RWPE2 (cell line): ENCODE results near the gene FRK.
"Not testable (repeated sequence)": the region's sequence is repeated elsewhere in the genome, so short reads cannot be mapped to it uniquely, and the experiment has no call there.

Source experiments
- ATAC-seq: fragments of 200-7000 bp; cut with Tn5 transposase; 3 replicates; pipeline ENCODE4 v1.9.1; 2021; ENCODE audit warnings: low read depth
- DNase-seq: peaks from one replicate; pipeline ENCODE4 v3.0.0-alpha.2; 2020; ENCODE audit warnings: low spot score
- H3K27ac ChIP-seq: fragments of 450-650 bp; 2 replicates; pipeline ENCODE4 v1.5.1; 2017; ENCODE audit warnings: mild to moderate bottlenecking; ENCODE audit not compliant: poor library complexity, severe bottlenecking
- H3K27me3 ChIP-seq: fragments of 250-450 bp; sonication (Bioruptor Pico); 2 replicates; pipeline ENCODE4 v1.5.1; 2021; ENCODE audit warnings: mild to moderate bottlenecking, moderate library complexity; ENCODE audit not compliant: insufficient read depth, poor library complexity, severe bottlenecking
- H3K36me3 ChIP-seq: fragments of 250-450 bp; sonication (Bioruptor Pico); 2 replicates; pipeline ENCODE4 v1.5.1; 2020; ENCODE audit warnings: low read depth, mild to moderate bottlenecking, moderate library complexity
- H3K4me1 ChIP-seq: fragments of 250-450 bp; sonication (Bioruptor Pico); 2 replicates; pipeline ENCODE4 v1.5.1; 2021; ENCODE audit warnings: mild to moderate bottlenecking, moderate library complexity; ENCODE audit not compliant: insufficient read depth, poor library complexity, severe bottlenecking
- H3K4me3 ChIP-seq: fragments of 250-450 bp; sonication (Bioruptor Pico); 2 replicates; pipeline ENCODE4 v1.5.1; 2021; ENCODE audit warnings: mild to moderate bottlenecking, moderate library complexity; ENCODE audit not compliant: severe bottlenecking
- H3K9me3 ChIP-seq: fragments of 250-450 bp; sonication (Bioruptor Pico); 2 replicates; pipeline ENCODE4 v1.5.1; 2021; ENCODE audit warnings: mild to moderate bottlenecking, moderate library complexity; ENCODE audit not compliant: severe bottlenecking
- CTCF ChIP-seq: fragments of 450-650 bp; IDR thresholded peaks from one replicate; pipeline ENCODE4 v1.5.1; 2017; ENCODE audit warnings: mild to moderate bottlenecking, moderate library complexity; ENCODE audit not compliant: poor library complexity, severe bottlenecking

Gene FRK

GRCh38 chr6:115954740-115955139 lies 106.0 kb downstream of the FRK start:
- H3K27ac ChIP-seq = no peak overlapping the region
- no peak overlapping the region for H3K4me3 ChIP-seq
- DNase-seq (no peak), ATAC-seq (no peak)
- no peaks in the 10 kb centered on the region for H3K36me3 ChIP-seq
- H3K27me3 ChIP-seq = no peaks in the 10 kb centered on the region
- no peaks in the 10 kb centered on the region for H3K4me1 ChIP-seq
- H3K9me3 ChIP-seq = no peaks in the 10 kb centered on the region
- no peak for TF ChIP-seq CTCF

DNA sequence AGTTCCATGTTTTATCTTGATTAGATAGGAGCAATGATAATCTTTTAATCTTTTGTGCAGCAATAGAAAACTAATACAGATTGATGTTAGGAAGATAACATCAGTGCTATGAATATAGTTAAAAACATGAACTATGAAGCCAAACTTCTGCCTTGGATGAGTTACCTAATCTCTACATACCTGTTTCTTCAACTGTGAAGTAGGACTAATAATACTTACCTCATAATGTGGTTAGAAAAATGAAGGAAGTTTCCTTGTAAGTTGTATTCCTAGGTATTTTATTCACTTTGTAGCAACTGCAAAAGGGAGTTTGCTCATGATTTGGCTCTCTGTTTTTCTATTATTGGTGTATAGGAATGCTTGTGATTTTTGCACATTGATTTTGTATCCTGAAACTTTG lies 111.9 kb downstream of the FRK start:
- DNase-seq (no peak), ATAC-seq (no peak)
- no peak overlapping the region for H3K4me3 ChIP-seq
- H3K4me1 ChIP-seq = no peaks in the 10 kb centered on the region
- TF ChIP-seq CTCF = no peak
- H3K27me3 ChIP-seq = no peaks in the 10 kb centered on the region
- H3K9me3 ChIP-seq = no peaks in the 10 kb centered on the region
- H3K36me3 ChIP-seq = no peaks in the 10 kb centered on the region
- H3K27ac ChIP-seq = no peak overlapping the region

GRCh38 chr6:115947966-115948541 lies 112.6 kb downstream of the FRK start:
- no peak overlapping the region for H3K27ac ChIP-seq
- H3K4me3 ChIP-seq = no peak overlapping the region
- DNase-seq (no peak), ATAC-seq (no peak)
- H3K4me1 ChIP-seq = no peaks in the 10 kb centered on the region
- H3K36me3 ChIP-seq = no peaks in the 10 kb centered on the region
- no peaks in the 10 kb centered on the region for H3K27me3 ChIP-seq
- no peak for TF ChIP-seq CTCF
- H3K9me3 ChIP-seq = no peaks in the 10 kb centered on the region

- ATAC-seq = 0 out of 3 replicates have a peak, but pooled peaks have one; percentile 19
- Histone ChIP-seq H3K9me3 (no peaks in the 10 kb centered on the region), H3K4me1 (no peaks in the 10 kb centered on the region), H3K27ac (no peak overlapping the region), H3K4me3 (no peak overlapping the region), H3K27me3 (no peaks in the 10 kb centered on the region), H3K36me3 (no peaks in the 10 kb centered on the region)
- no peak for TF ChIP-seq CTCF
- DNase-seq = no peak
Observed at GRCh38 chr6:115945812-115946211, 114.9 kb downstream of the FRK start.

GRCh38 chr6:115945306-115945705 lies 115.4 kb downstream of the FRK start:
- H3K27me3 ChIP-seq = no peaks in the 10 kb centered on the region
- no peaks in the 10 kb centered on the region for H3K4me1 ChIP-seq
- no peaks in the 10 kb centered on the region for H3K36me3 ChIP-seq
- H3K4me3 ChIP-seq = no peak overlapping the region
- H3K27ac ChIP-seq = no peak overlapping the region
- H3K9me3 ChIP-seq = no peaks in the 10 kb centered on the region
- no peak for TF ChIP-seq CTCF
- DNase-seq = no peak
- ATAC-seq = no peak

- H3K36me3 ChIP-seq, H3K27me3 ChIP-seq, ATAC-seq, H3K4me1 ChIP-seq, H3K9me3 ChIP-seq, H3K4me3 ChIP-seq, DNase-seq, H3K27ac ChIP-seq: not testable (repeated sequence)
Observed at GRCh38 chr6:115944829-115945228, 115.9 kb downstream of the FRK start.

DNA sequence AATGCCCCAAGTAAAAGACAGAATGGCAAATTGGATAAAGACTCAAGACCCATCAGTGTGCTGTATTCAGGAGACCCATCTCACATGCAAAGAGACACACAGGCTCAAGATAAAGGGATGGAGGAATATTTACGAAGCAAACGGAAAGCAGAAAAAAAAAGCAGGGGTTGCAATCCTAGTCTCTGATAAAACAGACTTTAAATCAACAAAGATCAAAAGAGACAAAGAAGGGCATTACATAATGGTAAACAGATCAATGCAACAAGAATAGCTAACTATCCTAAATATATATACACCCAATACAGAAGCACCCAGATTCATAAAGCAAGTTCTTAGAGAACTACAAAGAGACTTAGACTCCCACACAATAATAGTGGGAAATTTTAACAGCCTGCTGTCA lies 123.2 kb downstream of the FRK start:
- H3K4me1 ChIP-seq, H3K4me3 ChIP-seq, H3K36me3 ChIP-seq, H3K9me3 ChIP-seq, H3K27ac ChIP-seq, ATAC-seq, DNase-seq, H3K27me3 ChIP-seq: not testable (repeated sequence)
